ENCODE data around the gene MASP2.

MASP2 gene

GRCh38 chr1:11046270-11046566 lies 821 bp downstream of the MASP2 start:
- H3K4me3 ChIP-seq (ENCODE audit: low read depth, low read length) = no peak overlapping the region
- H3K9me3 ChIP-seq = no peaks in the 10 kb centered on the region
- no peak for TF ChIP-seq CTCF (IDR thresholded peaks at IDR 0.05; ENCODE audit: low read depth, low read length)
- DNase-seq = no peak
- no peaks in the 10 kb centered on the region for H3K36me3 ChIP-seq
- H3K4me1 ChIP-seq = no peaks in the 10 kb centered on the region
- no peaks in the 10 kb centered on the region for H3K27me3 ChIP-seq

- no peaks in the 10 kb centered on the region for H3K27me3 ChIP-seq
- no peak overlapping the region for H3K4me3 ChIP-seq (ENCODE audit: low read depth, low read length)
- TF ChIP-seq CTCF (IDR thresholded peaks at IDR 0.05; ENCODE audit: low read depth, low read length) = no peak
- no peaks in the 10 kb centered on the region for H3K36me3 ChIP-seq
- no peak for DNase-seq
- no peaks in the 10 kb centered on the region for H3K9me3 ChIP-seq
- H3K4me1 ChIP-seq = no peaks in the 10 kb centered on the region
Measured at GRCh38 chr1:11045428-11046269, 1.4 kb downstream of the MASP2 start.

- no peak for DNase-seq
- Histone ChIP-seq H3K36me3 (no peaks in the 10 kb centered on the region), H3K4me3 (ENCODE audit: low read depth, low read length) (no peak overlapping the region), H3K9me3 (no peaks in the 10 kb centered on the region), H3K4me1 (no peaks in the 10 kb centered on the region), H3K27me3 (no peaks in the 10 kb centered on the region)
- no peak for TF ChIP-seq CTCF (IDR thresholded peaks at IDR 0.05; ENCODE audit: low read depth, low read length)
Measured at GRCh38 chr1:11044849-11045427, 2.1 kb downstream of the MASP2 start.

GRCh38 chr1:11044086-11044848 lies 2.8 kb downstream of the MASP2 start:
- no peaks in the 10 kb centered on the region for H3K27me3 ChIP-seq
- H3K36me3 ChIP-seq = no peaks in the 10 kb centered on the region
- no peak overlapping the region for H3K4me3 ChIP-seq (ENCODE audit: low read depth, low read length)
- H3K9me3 ChIP-seq = no peaks in the 10 kb centered on the region
- no peak for DNase-seq
- no peak for TF ChIP-seq CTCF (IDR thresholded peaks at IDR 0.05; ENCODE audit: low read depth, low read length)
- no peaks in the 10 kb centered on the region for H3K4me1 ChIP-seq

GRCh38 chr1:11042995-11043874 lies 3.8 kb downstream of the MASP2 start:
- no peak for DNase-seq
- Histone ChIP-seq H3K4me3 (ENCODE audit: low read depth, low read length) (no peak overlapping the region), H3K27me3 (no peaks in the 10 kb centered on the region), H3K9me3 (no peaks in the 10 kb centered on the region), H3K36me3 (no peaks in the 10 kb centered on the region), H3K4me1 (no peaks in the 10 kb centered on the region)
- no peak for TF ChIP-seq CTCF (IDR thresholded peaks at IDR 0.05; ENCODE audit: low read depth, low read length)
